OCI-LY3 (cell line): ENCODE measurements around the gene CDHR2.

Experiments
- H2AFZ ChIP-seq: fragments of 200-600, 300-600 bp; shearing (Covaris generic); 2 replicates; pipeline ENCODE4 v1.6.0; 2014; ENCODE audit warnings: antibody characterized with exemption, low read depth, low read length
- H3K27ac ChIP-seq: fragments of 200-600, 300-600 bp; sonication (generic); 2 replicates; pipeline ENCODE4 v1.5.1; 2014; ENCODE audit warnings: mild to moderate bottlenecking, low read length, moderate library complexity, mixed read lengths
- H3K27me3 ChIP-seq: fragments of 200-600, 300-600 bp; sonication (generic); 2 replicates; pipeline ENCODE4 v1.6.1; 2014; ENCODE audit warnings: low read depth, low read length, mixed read lengths
- H3K36me3 ChIP-seq: fragments of 200-600, 300-600 bp; sonication (generic); replicated peaks from 2 replicates; pipeline ENCODE3; 2014; ENCODE audit warnings: low read depth, low read length, mixed read lengths
- H3K4me1 ChIP-seq: fragments of 300-600, 200-600 bp; sonication (generic); 2 replicates; pipeline ENCODE4 v1.6.1; 2014; ENCODE audit warnings: low read length, mixed read lengths
- H3K4me2 ChIP-seq: fragments of 200-600, 300-600 bp; sonication (generic); 2 replicates; pipeline ENCODE4 v1.6.1; 2014; ENCODE audit warnings: low read length, mixed read lengths
- H3K4me3 ChIP-seq: fragments of 300-600, 200-600 bp; sonication (generic); 2 replicates; pipeline ENCODE4 v1.5.1; 2014; ENCODE audit warnings: antibody characterized with exemption, mild to moderate bottlenecking, low read length, moderate library complexity
- H3K79me2 ChIP-seq: fragments of 300-600, 200-600 bp; shearing (Covaris generic); 2 replicates; pipeline ENCODE4 v1.6.1; 2014; ENCODE audit warnings: mild to moderate bottlenecking, low read length, mixed read lengths
- H3K9ac ChIP-seq: fragments of 300-600, 200-600 bp; shearing (Covaris generic); 2 replicates; pipeline ENCODE4 v1.6.0; 2014; ENCODE audit warnings: mild to moderate bottlenecking, low read length, moderate library complexity
- H3K9me3 ChIP-seq: fragments of 200-600, 300-600 bp; shearing (Covaris generic); 2 replicates; pipeline ENCODE4 v1.6.1; 2014; ENCODE audit warnings: low read length, mixed read lengths; ENCODE audit not compliant: insufficient read depth
- H4K20me1 ChIP-seq: fragments of 200-600, 300-600 bp; sonication (generic); 2 replicates; pipeline ENCODE4 v1.6.1; 2016; ENCODE audit warnings: low read length, mixed read lengths; ENCODE audit not compliant: insufficient read depth
- CTCF ChIP-seq: fragments of 200-600, 300-600 bp; sonication (generic); IDR thresholded peaks from 2 replicates; pipeline ENCODE4 v1.5.1; 2014; ENCODE audit warnings: antibody characterized with exemption, low read length, low read depth
- EZH2phosphoT487 ChIP-seq: fragments of 200-600 bp; shearing (Covaris generic); IDR thresholded peaks from 2 replicates; pipeline ENCODE4 v1.6.1; 2018; ENCODE audit warnings: antibody characterized with exemption, mixed run types, low read depth

The CDHR2 gene

DNA sequence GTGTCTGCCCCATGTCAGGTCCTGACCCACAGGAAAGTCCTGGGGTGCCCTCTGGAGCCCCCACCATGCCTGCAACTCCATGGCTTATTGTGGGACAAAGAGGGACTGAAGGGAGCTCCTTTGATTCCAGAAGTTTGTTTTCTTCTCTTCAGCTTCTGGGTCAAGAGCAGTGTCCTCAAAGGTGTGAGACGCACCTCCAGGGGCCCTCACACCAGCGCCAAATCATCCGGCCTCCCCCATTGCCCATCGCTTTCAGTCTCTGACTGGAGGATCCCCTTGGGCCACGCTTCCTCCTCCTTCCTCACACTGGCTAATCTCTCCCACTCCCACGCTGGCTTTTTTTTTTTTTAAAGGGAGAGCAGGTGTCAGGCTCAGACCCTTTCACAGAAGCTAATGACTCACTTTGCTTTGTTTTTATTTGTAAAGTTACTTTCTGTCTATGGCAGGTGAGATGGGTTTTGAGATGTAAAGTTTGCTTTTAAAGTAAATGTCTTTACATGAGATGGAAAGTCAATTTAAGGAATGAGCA, 16.7 kb downstream of the CDHR2 start:
- no peak overlapping the region for H3K4me3 ChIP-seq
- H2AFZ ChIP-seq: no peak overlapping the region
- no peaks in the 10 kb centered on the region for H3K79me2 ChIP-seq
- H4K20me1 ChIP-seq: no peaks in the 10 kb centered on the region
- no peak for TF ChIP-seq EZH2phosphoT487
- no peak for TF ChIP-seq CTCF
- H3K4me2 ChIP-seq: no peak overlapping the region
- H3K27ac ChIP-seq: no peak overlapping the region
- H3K36me3 ChIP-seq: no peaks in the 10 kb centered on the region
- no peaks in the 10 kb centered on the region for H3K9me3 ChIP-seq
- no peaks in the 10 kb centered on the region for H3K4me1 ChIP-seq
- no peak overlapping the region for H3K9ac ChIP-seq
- peaks cover 7% of the 10 kb centered on the region; the same call in 1 of the 2 replicates for H3K27me3 ChIP-seq

- TF ChIP-seq EZH2phosphoT487 (no peak), CTCF (no peak)
- Histone ChIP-seq H4K20me1 (no peaks in the 10 kb centered on the region), H3K4me3 (no peak overlapping the region), H3K27ac (no peak overlapping the region), H2AFZ (no peak overlapping the region), H3K27me3 (no peaks in the 10 kb centered on the region), H3K9ac (no peak overlapping the region), H3K4me1 (peaks cover under 1% of the 10 kb centered on the region; the same call in 1 of the 2 replicates), H3K4me2 (no peak overlapping the region), H3K36me3 (no peaks in the 10 kb centered on the region), H3K9me3 (no peaks in the 10 kb centered on the region), H3K79me2 (no peaks in the 10 kb centered on the region)
Observed at GRCh38 chr5:176568657-176569056, 19.5 kb downstream of the CDHR2 start.

DNA sequence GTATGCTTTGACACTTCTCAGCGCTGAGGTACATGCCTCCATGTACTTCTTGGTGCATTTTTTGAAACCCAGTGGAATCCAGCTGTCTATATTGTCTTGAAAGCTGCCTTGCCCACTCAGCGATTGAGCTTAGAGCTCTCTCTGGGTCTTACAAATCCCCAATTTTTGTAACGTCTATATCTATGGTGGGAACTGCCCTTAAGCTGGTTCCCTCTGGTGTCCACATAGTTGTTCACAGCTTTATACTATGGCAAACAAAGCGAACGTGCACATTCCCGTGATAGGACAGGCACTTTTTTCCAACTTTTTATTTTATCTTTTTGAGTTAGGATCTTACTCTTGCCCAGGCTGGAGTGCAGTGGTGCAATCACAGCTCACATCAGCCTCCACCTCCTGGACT, 20.9 kb downstream of the CDHR2 start:
- Histone ChIP-seq H2AFZ (no peak overlapping the region), H3K79me2 (no peaks in the 10 kb centered on the region), H4K20me1 (no peaks in the 10 kb centered on the region), H3K27ac (no peak overlapping the region), H3K27me3 (no peaks in the 10 kb centered on the region), H3K9me3 (no peaks in the 10 kb centered on the region), H3K36me3 (no peaks in the 10 kb centered on the region), H3K9ac (no peak overlapping the region), H3K4me1 (peaks cover 4% of the 10 kb centered on the region; the same call in 1 of the 2 replicates), H3K4me3 (no peak overlapping the region), H3K4me2 (no peak overlapping the region)
- TF ChIP-seq CTCF: no peak
- TF ChIP-seq EZH2phosphoT487: no peak

DNA sequence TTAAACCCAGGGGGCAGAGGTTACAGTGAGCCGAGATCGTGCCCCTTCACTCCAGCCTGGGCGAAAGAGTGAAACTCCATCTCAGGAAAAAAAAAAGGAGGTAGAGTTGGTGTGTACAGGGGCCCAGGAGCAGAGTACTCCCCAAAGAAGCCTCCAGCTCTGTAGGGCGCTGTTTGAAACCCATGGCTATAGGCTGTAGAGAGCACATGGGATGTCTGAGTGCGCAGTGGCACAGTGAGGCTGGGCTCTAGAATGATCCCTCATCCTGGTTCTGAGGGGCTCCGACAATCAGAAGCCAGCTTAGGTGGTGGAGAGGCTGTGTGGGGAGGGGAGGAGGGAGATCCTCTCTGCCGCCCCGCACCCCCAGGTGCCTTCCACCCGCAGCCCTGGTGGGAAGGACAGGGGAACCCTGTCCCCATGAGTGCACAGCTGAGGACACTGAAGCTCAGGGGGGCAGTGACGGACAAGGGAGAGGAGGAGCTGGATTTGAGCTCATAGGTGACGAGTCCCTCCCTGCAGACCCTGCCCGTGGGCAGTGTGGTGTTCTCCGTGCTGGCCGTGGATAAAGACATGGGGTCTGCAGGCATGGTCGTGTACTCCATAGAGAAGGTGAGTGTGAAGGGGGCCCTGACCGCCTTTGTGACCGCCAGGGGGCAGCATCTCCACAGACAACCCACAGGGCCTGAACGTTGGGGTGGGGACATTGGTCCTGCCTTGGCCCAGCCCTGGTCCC, 24.6 kb downstream of the CDHR2 start:
- Histone ChIP-seq H4K20me1 (no peaks in the 10 kb centered on the region), H3K4me2 (peak overlapping the region; percentile 71), H3K27ac (no peak overlapping the region), H3K36me3 (no peaks in the 10 kb centered on the region), H3K79me2 (no peaks in the 10 kb centered on the region), H3K9me3 (no peaks in the 10 kb centered on the region), H3K4me1 (peaks cover 4% of the 10 kb centered on the region; the same call in 1 of the 2 replicates), H3K27me3 (no peaks in the 10 kb centered on the region), H2AFZ (peak overlapping the region; percentile 99), H3K9ac (peak overlapping the region; percentile 25; the same call in 1 of the 2 replicates), H3K4me3 (peak overlapping the region; percentile 62)
- TF ChIP-seq EZH2phosphoT487 (no peak), CTCF (peak; percentile 87)
